NCI-H82 (cell line): Measurements from ENCODE around the gene CTIF.
A peak's percentile ranks its signal among the peaks of the same experiment; 100 is the strongest.

Experiments used
- DNase-seq: peaks from one replicate; lab custom pipeline; 2025; lab: John Stamatoyannopoulos, UW

Gene CTIF

DNA sequence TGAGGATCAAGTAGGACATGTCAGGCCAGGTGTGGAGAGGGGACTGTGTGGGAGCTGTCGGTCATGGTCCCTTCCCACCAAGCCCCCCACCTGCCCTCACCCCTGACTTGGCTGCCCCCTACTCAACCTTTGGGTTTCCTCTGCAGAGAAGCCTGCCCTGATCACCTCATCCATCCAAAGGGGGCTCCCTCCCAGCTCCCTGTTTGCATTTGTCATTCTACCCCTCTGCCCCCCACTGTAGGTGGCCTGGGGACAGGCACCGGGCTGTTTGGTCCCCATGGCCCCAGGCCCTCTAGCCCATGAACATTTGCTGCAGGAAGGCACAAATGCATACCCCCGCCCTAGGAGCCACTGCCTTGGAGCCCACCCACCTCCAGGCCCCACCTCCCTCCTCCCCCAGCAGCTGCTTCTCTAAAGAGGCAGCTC, 296.9 kb downstream of the CTIF start:
- DNase-seq, result no peak

DNA sequence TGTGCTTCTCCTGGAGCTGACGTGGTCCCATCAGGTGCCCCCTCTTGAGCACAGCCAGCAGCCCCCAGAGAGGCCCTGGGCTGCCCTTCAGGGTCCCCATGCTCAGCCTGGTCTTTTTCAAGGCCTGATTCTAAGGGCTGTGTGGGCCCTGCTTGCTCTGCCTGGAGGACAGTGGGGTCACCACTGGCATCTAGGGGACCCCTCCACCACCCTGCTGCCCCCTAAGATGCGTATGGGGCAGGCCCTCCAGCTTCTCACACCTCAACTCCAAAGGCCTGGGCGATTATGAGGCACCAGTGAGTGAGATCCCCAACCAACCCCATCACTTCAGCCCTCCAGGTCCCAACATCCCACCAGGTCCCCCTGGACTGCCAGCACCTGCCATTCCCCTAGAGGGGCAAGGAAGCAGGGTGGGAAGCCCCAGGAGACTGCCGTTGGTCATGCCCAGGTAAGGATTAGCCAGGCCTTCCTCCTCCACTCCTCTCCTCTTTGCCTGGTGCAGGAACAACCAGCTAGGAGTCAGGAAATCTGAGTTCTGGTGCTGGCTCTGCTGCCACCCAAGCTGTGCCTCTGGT, 297.5 kb downstream of the CTIF start:
- no peak for DNase-seq

DNA sequence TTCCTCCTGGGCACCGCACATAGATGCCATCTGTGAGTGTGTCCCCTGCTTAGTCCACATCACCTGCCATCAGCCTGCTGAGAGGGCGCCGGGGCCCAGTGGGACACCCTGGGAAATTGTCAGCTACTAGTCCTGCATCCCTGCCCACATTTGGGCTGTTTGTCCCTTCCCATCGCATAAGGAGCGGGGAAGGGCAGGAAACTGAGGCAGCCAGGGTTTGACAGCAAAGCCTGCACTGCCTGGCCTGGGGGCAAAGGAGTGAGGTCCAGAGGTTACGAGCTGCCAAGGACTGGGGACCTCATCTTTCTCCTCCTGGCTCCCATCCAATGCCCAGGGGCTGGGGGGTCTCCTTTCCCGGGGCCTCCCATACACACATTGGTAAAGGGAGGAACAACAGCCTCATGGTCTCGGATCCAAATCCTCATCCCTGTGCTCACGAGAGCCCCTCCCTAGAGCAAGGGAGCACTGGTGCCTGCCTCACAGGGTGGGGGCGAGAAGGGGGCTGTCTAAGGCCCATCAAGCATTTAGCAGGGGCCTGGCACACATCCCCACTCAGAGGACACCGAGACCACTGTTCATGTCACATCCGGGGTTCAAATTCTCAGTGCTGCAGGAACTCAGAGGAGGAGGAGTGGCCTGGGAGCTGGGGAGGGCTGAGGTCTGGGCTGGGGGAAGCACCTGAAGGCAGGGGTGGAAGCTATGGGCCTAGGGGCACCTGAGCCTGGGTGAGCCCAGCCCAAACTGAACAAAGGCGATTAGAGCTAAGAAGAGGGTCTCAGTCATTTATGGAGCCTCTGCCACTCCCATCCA, 298.2 kb downstream of the CTIF start:
- DNase-seq, result no peak

DNA sequence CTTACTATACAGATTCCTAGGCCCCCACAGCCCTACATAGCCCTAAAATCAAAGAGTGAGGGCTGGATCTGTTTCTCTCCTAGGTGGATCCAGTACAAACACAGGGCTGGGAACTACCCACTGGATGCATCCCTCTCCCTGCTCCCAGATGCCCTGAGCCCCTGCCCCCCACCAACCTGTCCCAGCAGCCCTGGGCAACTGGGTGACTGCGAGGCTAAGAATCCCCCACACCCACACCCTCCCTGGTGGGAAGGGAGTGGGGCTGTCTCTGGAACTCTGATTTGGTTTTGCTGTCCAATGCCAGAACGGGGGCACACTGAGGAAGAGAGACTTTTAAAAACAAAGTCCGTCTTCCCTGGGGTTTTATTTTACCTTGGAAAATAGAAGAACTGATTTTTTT, 298.8 kb downstream of the CTIF start:
- DNase-seq, result no peak

DNA sequence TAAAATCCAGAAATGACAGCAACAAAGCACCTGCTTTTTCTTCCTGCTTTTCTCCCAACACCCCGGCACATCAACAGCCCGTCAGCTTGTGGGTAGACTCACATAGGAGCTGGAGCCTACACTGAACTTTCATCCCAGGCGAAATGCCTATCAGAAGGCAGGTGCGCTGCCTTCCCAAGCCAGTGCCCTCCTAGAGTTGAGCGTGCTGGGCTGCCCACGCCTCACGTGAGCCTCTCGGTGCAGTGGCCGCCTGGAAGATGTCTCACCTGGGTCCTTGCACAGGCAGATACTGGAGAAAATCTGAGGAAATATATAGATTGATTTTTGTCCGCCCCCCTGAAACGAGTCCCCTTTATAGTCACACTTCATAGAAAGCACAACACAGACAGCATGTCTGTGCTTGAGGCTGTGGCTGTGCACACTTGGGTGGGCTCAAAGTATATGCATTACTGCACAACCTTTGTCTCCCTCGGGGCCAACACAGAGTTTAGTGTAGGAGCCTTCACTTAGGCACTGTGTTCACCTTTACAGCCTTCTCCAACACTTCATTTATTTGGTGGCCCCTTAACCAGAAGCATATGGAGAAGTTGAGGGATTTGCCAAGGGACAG, 299.4 kb downstream of the CTIF start:
- no peak for DNase-seq

DNA sequence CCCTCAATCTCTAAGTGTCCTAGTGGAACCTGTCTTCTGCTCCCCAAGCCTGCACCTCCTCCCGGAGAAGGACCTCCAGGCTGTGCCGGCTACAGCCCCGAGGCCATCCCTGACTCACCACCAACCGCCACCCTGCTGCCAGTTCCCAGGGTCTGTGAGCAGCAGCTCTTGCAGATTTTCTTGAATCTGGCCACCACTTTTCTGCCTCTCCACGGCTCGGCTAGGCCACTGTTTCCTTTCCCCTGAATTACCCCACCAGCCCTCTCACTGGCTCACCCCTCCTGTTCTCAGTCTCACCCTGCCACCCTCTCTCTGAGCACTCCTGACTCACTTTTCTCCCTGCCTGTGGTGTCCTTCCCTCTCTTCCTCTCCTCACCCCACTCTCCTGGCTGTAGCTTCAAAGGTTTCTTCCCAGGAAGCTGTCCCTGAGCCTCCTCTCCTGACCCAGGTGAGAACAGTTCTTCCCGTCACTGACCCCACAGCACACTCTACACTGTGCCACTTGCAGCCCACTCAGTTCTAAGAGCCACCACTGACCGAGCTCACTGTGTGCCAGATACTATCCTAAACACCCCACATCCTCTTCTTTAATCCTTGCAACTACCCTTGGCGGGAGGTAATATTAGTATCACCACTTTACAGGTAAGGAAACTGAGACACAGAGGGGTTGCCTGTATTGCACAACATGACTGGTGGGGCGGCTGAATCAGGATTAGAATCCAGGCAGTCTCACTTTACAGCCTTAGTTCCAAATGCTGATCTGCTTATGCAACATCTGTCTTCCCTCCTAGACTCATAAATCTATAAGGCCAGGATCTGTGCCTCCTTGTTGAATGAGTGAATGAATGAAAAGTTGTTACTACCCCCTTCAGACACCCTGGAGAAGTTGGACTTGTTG, 300.3 kb downstream of the CTIF start:
- DNase-seq, result peak; percentile 66

DNA sequence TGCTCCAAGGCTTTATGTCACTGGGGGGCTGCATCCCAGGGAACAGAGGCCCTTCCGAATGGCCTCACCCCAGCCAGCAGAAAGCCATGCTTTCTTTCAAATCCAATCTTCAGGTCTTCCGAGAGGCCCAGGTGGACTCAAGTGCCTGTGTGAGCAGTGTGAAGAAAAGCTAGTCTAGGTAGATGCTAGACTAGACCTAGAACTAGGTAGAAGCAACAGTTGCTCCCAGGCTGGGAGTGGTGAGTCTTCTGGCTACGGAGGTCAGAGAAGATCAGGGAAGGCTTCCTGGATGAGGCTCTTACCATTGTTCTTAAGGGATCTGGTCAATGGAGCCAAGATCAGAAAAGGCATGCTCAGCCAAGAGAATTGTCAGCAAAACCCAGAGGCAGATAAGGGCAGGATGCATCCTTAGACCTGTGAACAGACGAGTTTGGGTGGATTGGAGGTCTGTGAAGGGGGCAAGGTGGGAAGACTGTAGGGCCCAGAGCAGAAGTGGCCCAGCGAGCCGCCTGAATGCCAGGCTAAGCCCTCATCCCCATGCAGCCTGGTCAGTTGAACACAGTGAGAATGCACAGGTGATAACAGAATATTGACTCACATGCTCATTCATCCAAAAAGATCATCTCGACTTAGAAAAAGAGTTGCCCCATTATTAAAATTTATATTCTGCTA, 301.1 kb downstream of the CTIF start:
- no peak for DNase-seq

DNA sequence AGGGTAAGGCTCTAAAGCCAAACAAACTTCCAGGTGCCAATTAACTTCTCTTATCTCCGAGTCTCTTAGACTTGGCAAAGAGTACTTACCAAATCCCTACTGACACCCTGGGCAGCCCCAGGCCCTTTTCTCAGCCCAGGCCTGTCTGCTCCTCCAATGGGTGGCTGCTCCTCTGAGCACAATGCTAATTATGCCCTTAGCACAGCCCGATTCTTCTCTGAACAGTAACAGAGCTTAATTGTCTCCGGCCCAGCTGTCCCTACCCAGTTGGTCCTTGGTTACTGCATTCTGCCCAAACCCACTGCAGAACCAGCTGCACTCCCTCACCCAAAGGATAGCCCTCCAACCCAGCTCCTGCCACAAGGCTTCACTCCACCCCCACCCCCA, 301.7 kb downstream of the CTIF start:
- DNase-seq, result peak; percentile 21

DNA sequence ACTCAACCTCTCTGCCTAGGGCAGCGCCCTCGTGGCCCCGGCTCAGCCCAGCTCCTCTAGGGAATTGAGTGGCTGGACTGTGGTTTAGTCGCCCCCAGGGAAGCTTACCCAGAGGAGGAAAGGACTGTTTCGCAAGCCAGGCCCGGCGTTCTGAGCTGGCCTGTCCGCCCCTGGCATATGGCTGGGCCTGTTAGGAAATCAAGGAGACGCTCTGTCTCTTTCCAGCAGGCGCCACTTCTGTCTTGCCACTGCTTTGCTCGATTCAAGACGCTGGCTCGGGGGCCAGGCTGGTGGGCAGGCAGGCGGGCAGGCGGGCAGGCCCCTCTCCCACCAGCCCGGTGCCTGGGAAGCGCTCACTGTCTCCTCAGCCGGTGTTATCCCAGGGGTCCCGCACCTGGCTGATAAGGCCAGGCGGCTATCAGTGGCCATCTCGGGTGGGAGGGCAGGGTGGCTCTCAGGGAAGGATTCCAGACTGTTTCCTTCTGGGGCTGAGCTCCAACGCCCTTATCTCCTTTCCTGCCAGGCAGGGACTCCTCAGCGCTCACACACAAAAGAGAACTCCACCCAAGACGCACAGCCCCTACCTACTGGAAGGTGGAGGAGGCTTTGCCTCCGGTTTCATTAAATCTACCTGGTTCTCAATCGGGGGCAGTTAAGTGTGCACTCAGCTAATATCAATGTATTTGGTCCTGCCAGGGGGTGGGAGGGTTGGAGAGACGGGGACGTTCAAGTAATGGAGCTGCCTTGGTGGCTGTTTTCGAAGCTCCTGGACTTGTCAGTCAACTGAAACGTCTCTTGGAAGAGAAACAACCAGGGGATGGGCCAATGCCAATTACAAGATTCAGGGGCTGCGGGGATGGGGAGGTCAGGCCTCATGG, 302.8 kb downstream of the CTIF start:
- DNase-seq, result no peak

DNA sequence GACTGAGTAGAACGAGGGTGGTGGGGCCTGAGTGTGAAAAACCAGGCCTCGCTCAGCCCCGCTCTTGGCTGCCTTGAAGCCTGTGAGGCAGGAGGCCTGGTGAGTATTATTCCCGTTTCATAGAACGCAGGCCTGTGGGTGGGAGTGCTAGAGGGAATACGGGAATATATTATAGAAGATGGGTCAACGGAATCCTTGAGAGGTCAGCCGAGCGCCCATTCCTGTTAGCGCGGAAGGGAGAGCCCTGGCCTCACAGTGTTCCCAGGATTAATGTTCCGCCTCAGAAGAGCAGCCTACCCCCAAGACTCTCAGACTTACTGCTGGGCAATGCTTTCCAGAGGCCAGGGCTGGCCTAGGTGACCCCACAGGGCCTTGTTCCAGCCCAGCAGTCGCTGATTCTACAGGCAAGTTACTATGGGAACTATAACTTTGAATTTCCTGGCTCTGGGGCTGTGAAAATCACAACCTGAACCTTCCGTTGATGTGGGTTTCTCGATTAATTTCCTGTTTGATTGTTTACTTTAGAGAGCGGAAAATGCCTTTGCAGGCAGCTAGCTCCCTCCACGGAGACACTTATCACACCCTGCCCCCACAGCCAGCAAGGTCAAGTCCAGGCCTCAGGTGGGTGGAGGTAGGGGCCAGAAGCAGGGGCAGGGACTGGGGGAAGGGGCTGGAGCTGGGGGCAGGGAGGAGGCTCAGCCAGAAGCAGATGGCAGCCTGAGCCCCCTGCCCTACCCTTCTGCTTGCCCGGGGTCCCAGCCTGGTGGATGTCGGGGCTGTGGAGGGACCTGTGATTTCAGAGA, 303.6 kb downstream of the CTIF start:
- no peak for DNase-seq

DNA sequence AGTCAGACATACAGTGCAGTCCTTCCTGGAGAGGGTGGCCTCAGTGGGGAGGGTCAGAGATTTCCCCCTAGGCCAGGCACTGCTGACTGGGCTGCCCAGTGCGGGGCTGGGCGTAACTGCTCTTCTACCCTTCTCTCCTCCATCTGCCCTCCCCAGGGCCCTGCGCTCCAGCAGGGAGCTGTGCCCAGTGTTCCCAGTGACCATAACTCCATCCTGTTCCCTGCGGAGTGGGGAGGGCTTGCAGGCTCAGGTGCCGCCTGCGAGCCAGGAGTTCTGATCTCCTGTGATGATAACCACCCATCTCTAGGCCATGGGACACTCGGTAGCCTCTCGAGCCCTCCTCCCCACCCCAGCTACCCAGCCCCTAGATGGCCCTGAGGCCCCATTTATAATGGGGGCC, 304.3 kb downstream of the CTIF start:
- no peak for DNase-seq

DNA sequence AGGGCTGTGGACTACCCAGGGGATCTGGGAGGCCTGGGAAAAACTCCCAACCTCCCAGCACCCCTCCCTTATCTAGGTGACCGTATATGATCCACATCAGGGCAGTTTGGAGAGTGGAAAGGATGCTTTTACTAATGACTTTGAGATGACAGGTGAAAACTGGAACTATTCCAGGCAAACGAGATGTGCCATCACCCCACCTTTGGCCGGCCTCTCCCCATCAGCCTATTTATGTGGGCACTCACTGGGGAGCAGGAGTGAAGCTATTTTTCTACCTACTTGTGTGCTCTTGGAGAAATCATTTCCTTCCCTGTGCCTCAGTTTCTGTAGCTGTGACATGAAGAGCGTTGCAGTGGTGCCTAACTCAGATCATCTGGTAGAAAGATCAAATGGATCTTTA, 304.8 kb downstream of the CTIF start:
- DNase-seq, result no peak

DNA sequence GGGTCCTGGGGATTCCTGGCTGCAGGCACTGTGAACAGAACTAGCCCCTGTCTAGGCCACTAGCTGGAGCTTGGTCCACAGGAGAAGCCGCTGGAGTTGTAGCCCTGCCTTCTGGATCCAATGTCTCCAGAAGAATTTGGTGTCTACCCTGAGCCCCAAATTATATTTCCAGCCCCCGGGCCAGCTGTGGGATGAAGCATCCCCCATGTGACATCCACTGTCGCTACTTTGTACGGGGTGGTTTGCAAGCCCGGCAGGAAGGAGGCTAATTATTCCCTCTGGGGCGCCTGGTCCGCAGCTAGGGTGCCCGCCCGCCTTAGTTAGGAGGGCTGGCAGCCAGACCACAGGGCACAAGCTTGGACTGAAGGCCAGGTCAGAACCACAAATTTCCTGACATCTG, 305.4 kb downstream of the CTIF start:
- no peak for DNase-seq

DNA sequence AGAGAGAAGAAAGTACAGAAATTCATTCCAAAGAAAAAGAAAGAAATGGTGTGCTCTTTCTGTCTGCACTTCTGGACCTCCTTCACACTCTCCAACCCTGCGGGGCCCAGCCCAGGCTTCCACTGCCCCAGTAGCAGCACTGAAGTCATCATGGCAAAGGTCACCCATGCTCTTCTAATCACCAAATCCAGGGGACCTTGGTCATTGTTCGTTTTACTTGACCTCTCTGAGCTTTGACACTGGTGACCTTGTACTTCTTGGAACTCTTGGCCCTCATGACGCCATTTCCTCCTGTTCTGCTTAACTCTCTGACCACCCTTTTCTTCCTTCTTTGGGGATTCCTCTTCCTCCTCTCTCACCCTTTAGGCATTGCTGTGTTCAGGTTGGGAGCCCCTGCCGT, 306.3 kb downstream of the CTIF start:
- DNase-seq, result no peak

DNA sequence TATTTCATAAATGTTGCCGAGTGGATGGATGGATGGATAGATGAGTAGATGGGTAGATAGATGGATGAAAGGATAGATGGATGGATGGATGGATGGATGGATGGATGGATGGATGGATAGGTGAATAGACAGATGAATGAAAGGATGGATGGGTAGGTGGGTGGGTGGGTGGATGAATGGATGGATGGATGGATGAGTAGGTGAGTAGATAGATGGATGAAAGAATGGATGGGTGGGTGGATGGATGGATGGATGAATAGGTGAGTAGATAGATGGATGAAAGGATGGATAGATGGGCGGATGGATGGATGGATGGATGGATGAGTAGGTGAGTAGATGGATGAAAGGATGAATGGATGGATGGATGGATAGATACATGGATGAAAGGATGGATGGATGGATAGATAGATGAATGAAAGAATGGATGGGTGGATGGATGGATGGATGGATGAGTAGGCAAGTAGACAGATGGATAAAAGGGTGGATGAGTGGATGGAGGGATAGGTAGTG, 307.6 kb downstream of the CTIF start:
- DNase-seq, result no peak

DNA sequence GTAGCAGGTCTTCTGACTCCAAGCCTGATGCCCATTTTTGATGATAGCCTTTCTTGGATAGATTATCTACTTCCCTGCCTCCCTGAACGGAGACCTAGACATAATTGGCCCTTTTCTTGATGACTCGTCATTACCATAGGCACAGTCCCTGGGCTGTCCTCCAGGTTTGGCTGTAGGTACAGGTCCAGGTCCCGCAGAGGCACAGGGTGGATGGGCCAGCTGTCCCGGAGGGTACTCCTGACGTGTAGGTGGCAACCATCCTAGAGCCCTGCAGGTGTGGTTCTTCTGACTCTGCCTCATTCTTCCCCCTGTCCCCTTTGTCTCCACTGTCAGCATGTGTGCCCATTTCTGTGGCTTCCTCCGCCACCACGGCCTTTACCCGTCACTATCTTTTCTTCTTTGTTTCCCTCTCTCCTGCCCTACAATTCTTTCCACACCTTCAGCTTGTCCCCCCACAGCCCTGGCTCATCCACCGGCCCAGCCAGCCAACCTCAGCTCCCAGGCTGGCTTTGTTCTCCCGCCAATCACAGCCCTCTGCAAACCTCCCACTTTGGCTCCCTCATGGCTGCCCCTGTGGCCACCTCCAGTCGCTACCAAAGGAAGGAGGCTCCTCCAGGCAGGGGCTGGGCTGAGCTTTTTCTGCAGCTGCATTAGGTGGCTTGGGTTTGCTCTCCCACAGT, 309.1 kb downstream of the CTIF start:
- no peak for DNase-seq

DNA sequence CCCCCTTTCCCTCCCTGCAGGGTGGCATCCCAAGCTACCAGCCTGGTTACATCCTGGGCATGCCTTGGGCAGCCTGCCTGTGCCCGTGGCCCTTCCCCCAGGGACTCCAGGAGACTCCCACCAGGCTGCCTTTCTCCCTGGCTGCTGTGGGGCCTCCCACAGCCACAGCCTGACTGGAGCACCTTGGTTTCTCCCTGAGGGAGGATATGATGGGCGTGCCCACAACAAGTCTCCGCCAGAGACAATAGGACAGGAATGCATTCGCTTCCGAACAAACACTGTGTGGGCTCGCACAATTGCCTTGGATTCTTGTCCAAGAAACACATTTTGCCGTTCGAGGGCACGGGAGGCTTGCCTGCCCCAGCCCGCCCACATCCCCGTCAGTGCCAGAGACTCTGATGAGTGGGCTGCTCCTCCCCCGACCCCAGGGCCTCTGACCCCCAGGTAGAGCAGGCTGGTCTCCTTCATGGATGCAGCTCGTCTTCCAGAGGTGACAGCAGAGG, 309.9 kb downstream of the CTIF start:
- DNase-seq, result no peak

DNA sequence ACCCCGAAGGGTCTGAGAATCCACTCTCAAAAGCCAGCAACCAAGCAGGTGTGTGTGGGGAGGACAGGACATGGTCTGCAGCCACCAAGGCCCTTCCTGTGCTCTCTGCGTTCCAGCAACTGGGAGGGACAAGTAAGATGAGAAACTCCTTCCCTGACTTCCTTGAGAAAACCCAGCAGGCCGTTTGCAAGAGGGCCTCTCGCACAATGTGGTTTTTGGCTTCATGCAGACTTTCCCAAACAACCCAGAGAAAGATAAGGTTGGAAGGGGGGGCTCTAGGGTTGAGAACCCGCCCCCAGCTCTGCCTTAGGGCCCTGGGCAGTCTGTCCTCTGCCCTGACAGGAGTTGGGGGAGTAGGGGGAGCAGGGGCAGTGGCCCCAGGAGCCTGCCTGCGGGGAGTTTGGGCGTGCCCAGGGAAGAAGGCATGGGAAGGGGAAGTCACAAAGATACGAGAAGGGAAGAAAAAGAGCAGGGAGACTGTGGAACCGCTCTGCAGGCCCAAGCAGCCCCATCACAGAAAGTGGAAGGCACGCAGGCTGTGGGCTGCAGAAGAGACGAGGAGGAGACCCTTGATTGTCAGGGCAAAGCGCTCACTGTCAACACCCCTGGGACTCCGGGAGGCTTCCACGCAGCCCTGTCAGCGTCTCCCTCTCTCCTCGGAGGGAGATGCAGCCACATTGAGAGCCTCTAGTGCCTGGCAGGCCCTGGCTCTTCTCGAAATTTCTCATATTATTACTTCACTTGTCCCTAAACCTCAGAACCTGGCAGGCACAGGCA, 312.2 kb downstream of the CTIF start:
- no peak for DNase-seq
